Endothelial cell of umbilical vein (primary cell): Measurements from ENCODE around the gene CROCC. TPM values are rescaled to one million over a fixed set of nuclear protein-coding genes. Genes with fewer than 3 reads are reported as not detected.

Experiments
- BruUV-seq: library from RNA; stranded (reverse); fragments of 400-500 nt; replicated peaks from 2 replicates; lab custom pipeline; 2021; lab: Mats Ljungman, UMichigan
- CTCF ChIA-PET: fragments of 300-600, 350-600 bp; sonication (Branson Sonifier 250); formaldehyde crosslinking; loops from one replicate; lab custom pipeline; 2021; ENCODE audit warnings: antibody characterized with exemption, inconsistent platforms; lab: Charles Lee
- POLR2A ChIA-PET: fragments of 300-600, 350-600 bp; sonication (Branson Sonifier 250); formaldehyde crosslinking; loops from one replicate; lab custom pipeline; 2021; ENCODE audit warnings: antibody characterized with exemption, inconsistent platforms; lab: Charles Lee
- DNase-seq: peaks from one replicate; pipeline ENCODE4 v3.0.0-alpha.2; 2011; ENCODE audit warnings: low read depth, low spot score
- FAIRE-seq: peaks from 2 replicates; lab custom pipeline; 2011; peaks lifted over from hg19 to GRCh38; lab: Jason Lieb, UNC
- H2AFZ ChIP-seq: 2 replicates; pipeline ENCODE4 v1.6.0; 2012; ENCODE audit warnings: low read depth, low read length, control low read depth, inconsistent platforms
- H3K27ac ChIP-seq: 2 replicates; pipeline ENCODE4 v1.5.1; 2011; ENCODE audit warnings: low read depth, mild to moderate bottlenecking, control low read depth, low read length, moderate library complexity; ENCODE audit not compliant: insufficient read depth
- H3K27me3 ChIP-seq, 2 experiments: 2 replicates each; pipeline versions ENCODE4 v1.6.0 to v1.6.1; 2011; ENCODE audit warnings: low read length in 2 of 2, mixed read lengths in 1 of 2; ENCODE audit not compliant: control insufficient read depth in 2 of 2, insufficient read depth in 2 of 2
- H3K36me3 ChIP-seq, 2 experiments: 2 replicates in 1 of 2; 3 replicates in 1 of 2; pipeline ENCODE4 v1.5.1; 2011; ENCODE audit warnings: low read length in 2 of 2, mild to moderate bottlenecking in 1 of 2, moderate library complexity in 1 of 2; ENCODE audit not compliant: control insufficient read depth in 2 of 2, insufficient read depth in 2 of 2; ENCODE audit errors: extremely low read depth in 1 of 2
- H3K4me1 ChIP-seq: 3 replicates; pipeline ENCODE4 v1.5.1; 2011; ENCODE audit warnings: mild to moderate bottlenecking, low read length; ENCODE audit not compliant: control insufficient read depth, insufficient read depth; ENCODE audit errors: extremely low read depth
- H3K4me2 ChIP-seq: 2 replicates; pipeline ENCODE4 v1.6.1; 2011; ENCODE audit warnings: low read length, control low read depth, mixed read lengths; ENCODE audit not compliant: insufficient read depth
- H3K4me3 ChIP-seq, 3 experiments: fragments of 200-600 bp in 1 of 3; sonication (generic), shearing (Covaris generic) in 1 of 3; replicated peaks in 1 of 3; 2 replicates each; pipeline ENCODE4 v1.5.1; 2011 to 2016; ENCODE audit warnings: control low read depth in 3 of 3, low read length in 3 of 3, mild to moderate bottlenecking in 2 of 3, inconsistent platforms in 1 of 3, low read depth in 1 of 3, moderate library complexity in 1 of 3; ENCODE audit not compliant: insufficient read depth in 1 of 3
- H3K79me2 ChIP-seq: 2 replicates; pipeline ENCODE4 v1.6.0; 2012; ENCODE audit warnings: low read length, inconsistent platforms; ENCODE audit not compliant: control insufficient read depth, insufficient read depth
- H3K9ac ChIP-seq: replicated peaks from 2 replicates; pipeline ENCODE3; 2011; ENCODE audit warnings: low read length, control low read depth; ENCODE audit not compliant: insufficient read depth; ENCODE audit errors: extremely low read depth
- H3K9me1 ChIP-seq: replicated peaks from 3 replicates; pipeline ENCODE4 v1.6.0; 2011; ENCODE audit warnings: mild to moderate bottlenecking, low read length; ENCODE audit not compliant: control insufficient read depth, insufficient read depth; ENCODE audit errors: extremely low read depth
- H3K9me3 ChIP-seq: replicated peaks from 2 replicates; pipeline ENCODE4 v1.5.1; 2012; ENCODE audit warnings: low read length, inconsistent platforms; ENCODE audit not compliant: control insufficient read depth, insufficient read depth
- H4K20me1 ChIP-seq: replicated peaks from 2 replicates; pipeline ENCODE3; 2011; ENCODE audit warnings: mild to moderate bottlenecking, low read length; ENCODE audit not compliant: control insufficient read depth, insufficient read depth; ENCODE audit errors: extremely low read depth
- CTCF ChIP-seq, 2 donors: IDR thresholded peaks; 1 replicate in 1 of 2; 2 replicates in 1 of 2; pipeline ENCODE4 v1.5.1; 2011; ENCODE audit warnings: low read length in 2 of 2, mild to moderate bottlenecking in 2 of 2, moderate library complexity in 2 of 2, control low read depth in 1 of 2, inconsistent platforms in 1 of 2, low read depth in 1 of 2; ENCODE audit not compliant: insufficient read depth in 1 of 2; ENCODE audit errors: extremely low read depth in 1 of 2
- EZH2 ChIP-seq: IDR thresholded peaks from 2 replicates; pipeline ENCODE4 v1.6.1; 2012; ENCODE audit warnings: borderline replicate concordance, low read depth, mild to moderate bottlenecking, moderate library complexity, low read length, inconsistent platforms; ENCODE audit not compliant: severe bottlenecking
- FOS ChIP-seq: IDR thresholded peaks from 2 replicates; pipeline ENCODE4 v1.6.1; 2011; ENCODE audit warnings: mild to moderate bottlenecking, low read length, moderate library complexity, borderline replicate concordance; ENCODE audit not compliant: insufficient read depth
- GATA2 ChIP-seq: IDR thresholded peaks from 2 replicates; pipeline ENCODE4 v1.7.0; 2011; ENCODE audit warnings: low read depth, mild to moderate bottlenecking, moderate library complexity, mixed read lengths, low read length; ENCODE audit not compliant: insufficient read length, insufficient read depth
- JUN ChIP-seq: IDR thresholded peaks from 2 replicates; pipeline ENCODE4 v1.6.1; 2011; ENCODE audit warnings: borderline replicate concordance, low read depth; ENCODE audit not compliant: insufficient read length, insufficient read depth
- MAX ChIP-seq: IDR thresholded peaks from 2 replicates; pipeline ENCODE4 v1.6.1; 2011; ENCODE audit not compliant: insufficient read depth, insufficient read length
- MYC ChIP-seq: IDR thresholded peaks from one replicate; pipeline ENCODE4 v1.6.1; 2011; ENCODE audit warnings: mild to moderate bottlenecking, low read depth, low read length
- POLR2A ChIP-seq: IDR thresholded peaks from 2 replicates; pipeline ENCODE4 v1.6.1; 2012; ENCODE audit warnings: low read depth, mild to moderate bottlenecking, control low read depth, low read length
- POLR2AphosphoS5 ChIP-seq: IDR thresholded peaks from 2 replicates; pipeline ENCODE4 v1.6.1; 2012; ENCODE audit warnings: low read depth, mild to moderate bottlenecking, control low read depth, low read length, moderate library complexity; ENCODE audit not compliant: insufficient read depth
- dilution Hi-C: fragments of 300-500 bp; cut with MboI; formaldehyde crosslinking; loops from one replicate; pipeline ENCODE4 v1.15.0; 2019; ENCODE audit warnings: low sequenced_read_pairs; ENCODE audit not compliant: extremely low pct_ligation_motif_present
- intact Hi-C: fragments of 100-400 bp; cut with micrococcal nuclease; formaldehyde crosslinking; loops from one replicate; pipeline ENCODE4 v1.10.0; 2022
- polyA plus RNA-seq, 4 experiments: library from polyadenylated mRNA; depleted of rRNA in 3 of 4; stranded (reverse) in 3 of 4; unstranded in 1 of 4; fragments of >200 nt; gene quantifications; 2 replicates each; pipeline versions ENCODE4 v1.2.1 to v1.2.3, GENCODE V29; 2011 to 2012; ENCODE audit warnings: missing spikeins in 1 of 4
- total RNA-seq: library from RNA; stranded (reverse); gene quantifications from 2 replicates; pipeline ENCODE4 v1.2.3, GENCODE V29; 2021

Gene CROCC
- total and polyA plus RNA-seq, 2 donors (not counting 3 experiments of a cell fraction or from before 2014, with no cell fraction given), result 18.3 to 35.5 TPM

- intact Hi-C loops, result loop anchor here (2.0 kb wide), 2 partner anchors 25 to 59 kb away; no protein-coding TSS in a partner anchor
- CTCF ChIA-PET, result interaction anchor here (0.9 to 1.9 kb wide), 7 partner anchors 10 to 58 kb away, joined by 3 to 12 read pairs (median 6); no protein-coding TSS in a partner anchor
These were observed 88.0 kb downstream of the CROCC start for GRCh38 chr1:17009706-17010105.

More at GRCh38 chr1:17009706-17010105, 88.0 kb downstream of the CROCC start:
- Histone ChIP-seq H3K4me1 (peaks cover 17% of the 10 kb centered on the region), H3K79me2 (no peaks in the 10 kb centered on the region), H3K9me1 (no peaks in the 10 kb centered on the region), H3K4me2 (no peak overlapping the region), H3K27ac (no peak overlapping the region), H3K36me3 (no peaks in the 10 kb centered on the region), H3K4me3 (no peak overlapping the region), H3K9ac (no peak overlapping the region), H2AFZ (no peak overlapping the region), H4K20me1 (no peaks in the 10 kb centered on the region), H3K27me3 (no peaks in the 10 kb centered on the region), H3K9me3 (no peaks in the 10 kb centered on the region)
- DNase-seq (no peak), FAIRE-seq (no peak)
- POLR2A ChIA-PET, result no interaction called here
- BruUV-seq, result no TSS peak
- TF ChIP-seq GATA2 (no peak), MAX (no peak), CTCF (IDR thresholded peaks at IDR 0.05; ENCODE audit: extremely low read depth in 1 of 2, insufficient read depth in 1 of 2, low read depth in 1 of 2, low read length in 2 of 2) (no peak), EZH2 (no peak), FOS (no peak), POLR2AphosphoS5 (no peak), MYC (no peak), JUN (no peak), POLR2A (no peak)
- dilution Hi-C loops, result no loop called here
